Liver (tissue), 9 donors: ENCODE data around the gene TMEM131. TPM values are rescaled to one million over a fixed set of nuclear protein-coding genes. Genes with fewer than 3 reads are reported as not detected.
A peak's percentile ranks its signal among the peaks of the same experiment; 100 is the strongest.

Experiments used
- DNase-seq: peaks from one replicate; pipeline ENCODE4 v3.0.0-alpha.2; 2017; ENCODE audit warnings: low spot score
- H3K27ac ChIP-seq, 2 donors: one replicate each; pipeline ENCODE4 v1.7.0; 2013; ENCODE audit warnings: inconsistent platforms in 2 of 2, low read length in 2 of 2, control low read depth in 1 of 2, low read depth in 1 of 2, mild to moderate bottlenecking in 1 of 2
- H3K27me3 ChIP-seq, 4 donors: one replicate each; pipeline versions ENCODE4 v1.6.1 to v1.7.0; 2013; ENCODE audit warnings: low read length in 3 of 4, inconsistent platforms in 1 of 4, mild to moderate bottlenecking in 1 of 4, moderate library complexity in 1 of 4; ENCODE audit not compliant: control insufficient read depth in 4 of 4, insufficient read depth in 4 of 4
- H3K36me3 ChIP-seq, 4 donors: one replicate each; pipeline versions ENCODE4 v1.6.1 to v1.7.0; 2013; ENCODE audit warnings: low read length in 3 of 4, mild to moderate bottlenecking in 3 of 4, low read depth in 1 of 4, moderate library complexity in 1 of 4; ENCODE audit not compliant: control insufficient read depth in 4 of 4, insufficient read depth in 3 of 4
- H3K4me1 ChIP-seq, 4 donors: one replicate each; pipeline versions ENCODE4 v1.6.1 to v1.7.0; 2013; ENCODE audit warnings: low read length in 3 of 4, mild to moderate bottlenecking in 3 of 4, moderate library complexity in 1 of 4; ENCODE audit not compliant: control insufficient read depth in 4 of 4, insufficient read depth in 4 of 4
- H3K4me3 ChIP-seq, 3 donors: one replicate each; pipeline versions ENCODE4 v1.6.1 to v1.7.0; 2013; ENCODE audit warnings: low read length in 3 of 3, control low read depth in 1 of 3, low read depth in 1 of 3, mild to moderate bottlenecking in 1 of 3
- H3K9ac ChIP-seq, 2 donors: one replicate each; pipeline ENCODE4 v1.7.0; 2013; ENCODE audit warnings: low read length in 2 of 2, mild to moderate bottlenecking in 2 of 2, moderate library complexity in 2 of 2, control low read depth in 1 of 2, low read depth in 1 of 2
- H3K9me3 ChIP-seq, 4 donors: one replicate each; pipeline versions ENCODE4 v1.6.1 to v1.7.0; 2013; ENCODE audit warnings: low read length in 3 of 4; ENCODE audit not compliant: control insufficient read depth in 4 of 4
- ATF3 ChIP-seq: IDR thresholded peaks from 2 replicates; pipeline ENCODE4 v1.6.1; 2016; ENCODE audit warnings: antibody characterized with exemption
- CTCF ChIP-seq: fragments of 150-350 bp; IDR thresholded peaks from 2 replicates; pipeline ENCODE4 v1.5.1; 2017; ENCODE audit warnings: improper control_type of control experiment, low read depth, low read length; ENCODE audit not compliant: missing input control
- EGR1 ChIP-seq, 2 donors: IDR thresholded peaks; 2 replicates each; pipeline ENCODE4 v1.6.1; 2016 to 2018; ENCODE audit warnings: antibody characterized with exemption in 2 of 2, low read depth in 2 of 2
- FOXA1 ChIP-seq: IDR thresholded peaks from 2 replicates; pipeline ENCODE4 v1.6.1; 2016; ENCODE audit warnings: antibody characterized with exemption
- FOXA2 ChIP-seq: IDR thresholded peaks from 2 replicates; pipeline ENCODE4 v1.6.1; 2016; ENCODE audit warnings: antibody characterized with exemption
- GABPA ChIP-seq, 2 donors: IDR thresholded peaks in 1 of 2; conservative IDR thresholded peaks in 1 of 2; 2 replicates each; pipeline ENCODE4 v1.6.1; 2016; ENCODE audit warnings: antibody characterized with exemption in 2 of 2, mild to moderate bottlenecking in 1 of 2, moderate library complexity in 1 of 2
- HNF4A ChIP-seq, 2 donors: conservative IDR thresholded peaks; 2 replicates each; pipeline ENCODE4 v1.6.1; 2016; ENCODE audit warnings: antibody characterized with exemption in 2 of 2, mild to moderate bottlenecking in 2 of 2
- HNF4G ChIP-seq: IDR thresholded peaks from 2 replicates; pipeline ENCODE4 v1.6.1; 2016; ENCODE audit warnings: antibody characterized with exemption
- JUND ChIP-seq, 2 donors: IDR thresholded peaks; 2 replicates each; pipeline ENCODE4 v1.6.1; 2016; ENCODE audit warnings: antibody characterized with exemption in 2 of 2
- MAX ChIP-seq: IDR thresholded peaks from 2 replicates; pipeline ENCODE4 v1.6.1; 2016; ENCODE audit warnings: antibody characterized with exemption
- NR2F2 ChIP-seq: IDR thresholded peaks from 2 replicates; pipeline ENCODE4 v1.6.1; 2016; ENCODE audit warnings: antibody characterized with exemption
- RAD21 ChIP-seq, 2 donors: IDR thresholded peaks; 2 replicates each; pipeline ENCODE4 v1.6.1; 2016; ENCODE audit warnings: antibody characterized with exemption in 2 of 2, mild to moderate bottlenecking in 2 of 2
- REST ChIP-seq: IDR thresholded peaks from 2 replicates; pipeline ENCODE4 v1.6.1; 2016; ENCODE audit warnings: antibody characterized with exemption, mild to moderate bottlenecking
- RXRA ChIP-seq, 2 donors: IDR thresholded peaks; 2 replicates each; pipeline ENCODE4 v1.6.1; 2017 to 2018; ENCODE audit warnings: antibody characterized with exemption in 2 of 2, mild to moderate bottlenecking in 1 of 2
- SP1 ChIP-seq: IDR thresholded peaks from 2 replicates; pipeline ENCODE4 v1.6.1; 2018; ENCODE audit warnings: antibody characterized with exemption, mild to moderate bottlenecking
- TAF1 ChIP-seq: conservative IDR thresholded peaks from 2 replicates; pipeline ENCODE4 v1.6.1; 2016; ENCODE audit warnings: antibody characterized with exemption, mild to moderate bottlenecking
- YY1 ChIP-seq: IDR thresholded peaks from 2 replicates; pipeline ENCODE4 v1.6.1; 2016; ENCODE audit warnings: antibody characterized with exemption, mild to moderate bottlenecking
- WGBS: extraction: QIAGEN DNeasy Blood & Tissue Kit; methylation state at CpG from one replicate; pipeline ENCODE4 v1.1.7; 2013; 5-methylcytosine and 5-hydroxymethylcytosine counted together
- polyA plus RNA-seq, 2 donors: library from polyadenylated mRNA; stranded (reverse) in 1 of 2; unstranded in 1 of 2; fragments of 200-250 nt in 1 of 2; fragments of >200 nt in 1 of 2; fragmentation: Nextera tagmentation in 1 of 2; extraction: Ambion mirVana in 1 of 2; gene quantifications; one replicate each; pipeline versions ENCODE4 v1.2.1 to v1.2.3, GENCODE V29; 2013 to 2015
- total RNA-seq, 2 donors: library from RNA; depleted of rRNA; stranded (reverse); fragments of >200 nt; gene quantifications; one replicate each; pipeline ENCODE4 v1.2.3, GENCODE V29; 2014
- TF ChIP-seq, protein P1 (sequence below): IDR thresholded peaks from 2 replicates; pipeline ENCODE4 v1.6.1; 2016; ENCODE audit warnings: antibody characterized with exemption
- donor health status: healthy.
- donor health status: healthy.
- donor health status: healthy.
- donor health status: healthy.
- donor health status: healthy.

Gene TMEM131
- total and polyA plus RNA-seq, 4 donors: 6.1 to 22.8 (median 11.2) TPM

DNA sequence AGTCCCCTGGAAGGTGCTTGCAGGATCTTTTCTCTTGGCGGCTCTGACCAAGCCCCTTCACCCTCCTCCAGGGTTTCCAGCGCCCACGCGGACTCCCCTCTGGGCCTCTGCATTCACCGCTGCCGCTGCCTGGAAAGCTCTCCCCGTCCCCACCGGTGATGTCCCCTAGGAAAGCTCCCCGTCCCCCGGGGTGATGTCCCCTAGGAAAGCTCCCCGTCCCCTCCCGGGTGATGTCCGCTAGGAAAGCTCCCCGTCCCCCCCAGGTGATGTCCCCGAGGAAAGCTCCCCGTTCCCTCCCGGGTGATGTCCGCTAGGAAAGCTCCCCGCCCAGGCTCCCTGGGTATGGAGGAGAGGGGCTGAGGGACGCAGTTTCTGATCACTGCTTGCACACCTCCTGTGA, 254.5 kb downstream of the TMEM131 start:
- H3K9me3 ChIP-seq: no peaks in the 10 kb centered on the region
- H3K36me3 ChIP-seq: no peaks in the 10 kb centered on the region
- WGBS: 92% methylated on average over 20 of the region's 20 CpGs
- no peak overlapping the region for H3K4me3 ChIP-seq
- no peaks in the 10 kb centered on the region for H3K27me3 ChIP-seq
- no peak overlapping the region for H3K27ac ChIP-seq
- no peak overlapping the region for H3K9ac ChIP-seq
- no peaks in the 10 kb centered on the region for H3K4me1 ChIP-seq
- TF ChIP-seq FOXA2 (no peak), YY1 (no peak), REST (no peak), MAX (no peak), SP1 (no peak), CTCF (no peak), RAD21 (IDR thresholded peaks at IDR 0.05) (no peak), RXRA (IDR thresholded peaks at IDR 0.05) (no peak), ATF3 (no peak), TAF1 (no peak), NR2F2 (no peak), HNF4A (conservative IDR thresholded peaks at IDR 0.05) (no peak)
- DNase-seq: no peak

GRCh38 chr2:97740590-97741182, 255.1 kb downstream of the TMEM131 start:
- H3K27me3 ChIP-seq: no peaks in the 10 kb centered on the region
- WGBS: 38% methylated on average over 19 of the region's 19 CpGs
- peak; percentile 53 for DNase-seq
- H3K9ac ChIP-seq: no peak overlapping the region
- H3K36me3 ChIP-seq: no peaks in the 10 kb centered on the region
- H3K9me3 ChIP-seq: no peaks in the 10 kb centered on the region
- no peaks in the 10 kb centered on the region for H3K4me1 ChIP-seq
- H3K27ac ChIP-seq: no peak overlapping the region
- H3K4me3 ChIP-seq: no peak overlapping the region
- TF ChIP-seq, protein P1, sequence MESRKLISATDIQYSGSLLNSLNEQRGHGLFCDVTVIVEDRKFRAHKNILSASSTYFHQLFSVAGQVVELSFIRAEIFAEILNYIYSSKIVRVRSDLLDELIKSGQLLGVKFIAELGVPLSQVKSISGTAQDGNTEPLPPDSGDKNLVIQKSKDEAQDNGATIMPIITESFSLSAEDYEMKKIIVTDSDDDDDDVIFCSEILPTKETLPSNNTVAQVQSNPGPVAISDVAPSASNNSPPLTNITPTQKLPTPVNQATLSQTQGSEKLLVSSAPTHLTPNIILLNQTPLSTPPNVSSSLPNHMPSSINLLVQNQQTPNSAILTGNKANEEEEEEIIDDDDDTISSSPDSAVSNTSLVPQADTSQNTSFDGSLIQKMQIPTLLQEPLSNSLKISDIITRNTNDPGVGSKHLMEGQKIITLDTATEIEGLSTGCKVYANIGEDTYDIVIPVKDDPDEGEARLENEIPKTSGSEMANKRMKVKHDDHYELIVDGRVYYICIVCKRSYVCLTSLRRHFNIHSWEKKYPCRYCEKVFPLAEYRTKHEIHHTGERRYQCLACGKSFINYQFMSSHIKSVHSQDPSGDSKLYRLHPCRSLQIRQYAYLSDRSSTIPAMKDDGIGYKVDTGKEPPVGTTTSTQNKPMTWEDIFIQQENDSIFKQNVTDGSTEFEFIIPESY: no peak
- TF ChIP-seq RAD21 (IDR thresholded peaks at IDR 0.05) (peak in 1 of 2 donors; percentile 73), RXRA (IDR thresholded peaks at IDR 0.05) (peak in 1 of 2 donors; percentile 64), GABPA (IDR thresholded peaks at IDR 0.05 in 1 of 2, conservative IDR thresholded peaks at IDR 0.05 in 1 of 2) (no peak), MAX (no peak), HNF4A (conservative IDR thresholded peaks at IDR 0.05) (no peak), FOXA1 (no peak), HNF4G (no peak), CTCF (peak; percentile 61), JUND (IDR thresholded peaks at IDR 0.05) (no peak), YY1 (no peak), FOXA2 (no peak), ATF3 (no peak), TAF1 (no peak), EGR1 (IDR thresholded peaks at IDR 0.05; ENCODE audit: low read depth in 2 of 2) (no peak)
